ENCODE measurements around the gene SEMA3D.

SEMA3D gene

DNA sequence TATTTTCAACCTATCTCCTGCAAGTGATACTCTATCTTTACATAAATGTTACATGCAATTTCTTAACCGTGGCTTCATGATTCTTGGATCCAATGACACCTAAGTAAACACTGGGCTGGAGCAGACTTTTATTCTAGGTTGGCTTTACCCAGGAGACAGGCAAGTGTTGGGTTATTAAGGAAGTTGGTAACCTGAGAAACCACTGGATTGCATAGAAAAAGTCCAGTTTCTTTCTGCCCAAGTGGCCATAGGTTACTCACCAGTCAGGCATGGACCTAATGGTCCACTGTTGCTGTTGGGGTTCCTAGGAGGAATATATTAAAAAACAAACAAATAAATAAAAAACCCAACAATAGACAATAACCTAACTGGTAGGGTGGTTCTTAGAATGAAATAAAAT, 112.8 kb downstream of the SEMA3D start:
- DNase-seq, result no peak

DNA sequence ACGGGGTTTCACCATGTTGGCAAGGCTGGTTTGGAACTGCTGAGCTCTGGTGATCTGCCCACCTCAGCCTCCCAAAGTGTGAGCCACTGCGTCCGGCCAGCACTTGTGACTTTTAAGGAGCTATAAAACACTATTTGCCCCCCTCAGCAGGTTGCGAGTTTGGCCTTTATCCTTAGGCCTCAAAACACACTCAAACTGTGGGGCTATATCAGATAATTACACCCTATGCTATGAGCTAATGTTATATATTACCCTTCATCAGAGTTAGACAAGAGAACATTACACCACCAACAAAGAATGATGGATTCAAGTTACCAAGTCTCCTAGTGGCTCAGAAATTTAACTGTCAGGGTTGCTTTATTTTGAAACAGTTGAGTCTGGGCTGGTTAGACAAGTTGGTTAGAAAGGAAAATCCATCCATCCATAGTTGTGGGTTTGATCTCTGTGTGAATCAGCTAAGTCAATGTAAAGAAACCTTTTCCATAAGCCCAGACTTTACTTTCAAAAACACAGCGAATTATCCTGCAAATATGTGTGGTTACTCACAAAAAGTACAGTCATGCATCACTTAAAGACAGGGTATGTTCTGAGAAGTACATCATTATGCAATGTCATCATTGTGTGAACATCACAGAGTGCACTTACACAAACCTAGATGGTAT, 115.8 kb downstream of the SEMA3D start:
- peak; percentile 14 for DNase-seq

DNA sequence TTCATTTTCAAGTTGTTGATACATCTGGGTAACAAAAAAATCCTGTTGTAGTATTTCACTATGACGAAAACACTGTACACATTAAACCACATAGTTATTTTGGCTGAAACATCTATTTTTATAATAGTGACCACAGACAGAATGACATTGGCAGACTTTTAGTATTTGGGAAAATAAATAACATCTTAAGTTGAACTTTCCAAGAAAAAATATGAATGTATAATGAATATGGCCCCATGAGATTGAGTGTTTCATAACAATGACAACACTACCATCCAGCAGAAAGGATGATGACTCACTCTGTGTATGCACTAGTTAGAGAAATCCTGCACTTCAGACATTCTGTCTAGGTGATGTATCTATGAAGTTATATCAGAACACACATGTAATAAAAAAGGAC, 118.1 kb downstream of the SEMA3D start:
- no peak for DNase-seq

DNA sequence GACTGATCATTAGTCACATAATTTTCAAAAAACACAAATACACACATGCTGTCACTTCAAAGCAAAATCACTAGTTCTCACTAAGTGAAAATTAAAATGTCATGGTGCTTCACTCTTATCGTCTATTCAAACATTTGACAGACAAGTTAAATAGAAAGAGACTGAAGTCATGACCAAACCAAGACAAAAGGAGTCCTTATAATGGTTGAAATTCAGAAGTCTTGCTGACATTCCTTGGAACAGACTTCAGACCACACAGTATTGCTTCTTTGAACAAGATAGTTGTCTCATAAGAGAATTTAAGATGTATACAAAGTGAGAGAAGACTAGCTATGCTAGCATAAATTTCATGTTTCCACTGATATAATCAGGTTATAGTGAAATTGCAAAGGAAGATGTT, 119.5 kb downstream of the SEMA3D start:
- DNase-seq, result no peak

DNA sequence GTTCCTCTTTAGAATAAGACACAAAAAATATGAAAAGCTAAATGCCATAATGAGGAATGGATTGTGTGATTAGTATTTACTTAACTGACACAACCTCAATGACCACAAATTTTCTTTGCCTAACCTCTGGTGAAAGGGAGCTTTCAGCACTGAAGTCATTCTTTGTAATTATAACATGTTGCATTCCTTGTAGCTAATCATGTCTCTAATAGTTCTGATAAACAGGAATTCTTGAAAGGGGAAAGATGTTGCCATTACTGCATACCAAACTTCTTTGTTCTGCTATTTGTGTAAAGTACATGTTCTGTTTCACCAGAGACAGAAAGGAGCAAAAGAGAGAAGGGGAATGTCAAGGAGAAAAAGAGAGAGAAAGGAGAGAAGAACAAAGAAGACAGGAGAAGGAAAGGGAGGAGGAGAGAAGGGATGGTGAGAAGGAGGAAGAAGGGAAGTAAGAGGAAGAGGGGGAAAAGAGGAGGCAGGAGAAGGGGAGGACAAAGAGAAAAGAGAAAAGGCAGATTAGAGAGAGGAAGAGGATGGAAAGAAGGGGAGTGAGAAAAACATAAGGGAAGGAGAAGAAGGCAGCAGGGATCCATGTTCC, 120.9 kb downstream of the SEMA3D start:
- DNase-seq, result no peak

DNA sequence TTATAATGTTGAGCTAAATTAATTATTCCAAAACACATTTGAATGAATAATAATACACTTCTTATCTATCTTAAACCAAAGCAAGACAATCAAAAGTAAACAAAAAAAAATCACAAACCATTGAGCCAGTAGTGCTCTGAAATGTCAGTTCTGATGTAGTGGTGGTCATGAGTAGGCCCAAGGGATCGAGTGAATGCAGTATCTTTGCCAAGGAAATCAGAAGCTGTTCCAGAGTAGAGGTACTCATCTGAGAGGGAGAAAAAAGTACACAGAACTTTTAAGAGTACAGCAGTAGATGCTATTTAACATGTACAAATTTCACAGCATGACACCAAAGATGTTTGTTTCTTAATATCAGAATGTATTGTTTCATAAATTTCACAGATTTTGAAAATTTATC, 121.5 kb downstream of the SEMA3D start:
- no peak for DNase-seq

DNA sequence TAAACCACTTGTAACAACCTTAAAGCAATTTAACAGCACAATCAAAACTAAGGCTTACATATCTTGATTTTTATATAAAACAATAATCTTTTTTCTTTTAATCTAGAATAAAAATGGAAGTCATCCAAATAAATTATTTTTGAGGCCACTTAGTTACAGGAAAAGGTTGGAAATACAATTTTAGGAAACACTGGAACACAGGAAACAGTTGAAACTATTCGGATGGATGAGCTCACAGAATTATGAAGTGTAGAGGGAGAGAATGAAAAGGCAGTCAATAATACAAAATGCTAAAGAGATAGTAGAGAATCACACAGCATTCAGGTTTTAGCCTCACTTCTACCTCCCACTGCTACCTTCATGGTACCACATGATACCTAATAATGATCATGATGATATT, 124.2 kb downstream of the SEMA3D start:
- no peak for DNase-seq

DNA sequence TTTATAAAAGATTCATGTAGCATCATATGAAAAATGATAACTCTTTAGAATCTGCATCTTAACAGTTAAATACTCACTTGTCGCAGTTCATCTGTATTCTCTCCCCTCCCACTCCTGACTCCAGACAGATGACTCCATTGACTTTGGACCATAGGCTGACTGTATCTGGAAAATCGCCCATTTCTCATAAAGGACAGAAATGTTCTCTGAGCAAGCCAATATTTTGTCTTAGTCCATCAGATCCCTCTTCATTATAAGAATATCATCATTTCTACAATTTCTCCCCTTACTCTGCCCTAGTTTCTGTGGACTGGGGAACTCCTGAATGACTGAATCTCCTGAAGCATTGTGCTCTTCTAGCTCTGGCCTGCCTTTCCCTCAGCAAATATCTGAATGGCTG, 125.4 kb downstream of the SEMA3D start:
- no peak for DNase-seq

DNA sequence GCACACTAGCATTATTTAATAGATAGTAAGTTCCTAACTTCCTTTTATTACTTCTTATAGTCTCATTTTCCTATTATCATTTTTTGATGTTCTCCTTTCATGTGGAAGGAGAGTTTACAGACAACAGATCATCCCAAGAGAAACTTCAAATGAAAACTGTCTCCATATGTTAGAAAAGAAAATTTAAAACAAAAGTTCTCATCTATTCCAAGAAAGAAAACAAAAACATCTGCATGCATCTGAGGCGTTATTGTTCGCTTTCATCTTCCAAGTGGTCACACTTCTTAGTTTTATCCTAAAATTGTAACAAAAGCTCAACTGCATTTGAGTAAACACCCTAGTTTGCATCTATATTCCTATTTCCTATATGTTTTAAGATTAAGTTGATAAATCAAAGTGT, 126.2 kb downstream of the SEMA3D start:
- DNase-seq, result no peak

DNA sequence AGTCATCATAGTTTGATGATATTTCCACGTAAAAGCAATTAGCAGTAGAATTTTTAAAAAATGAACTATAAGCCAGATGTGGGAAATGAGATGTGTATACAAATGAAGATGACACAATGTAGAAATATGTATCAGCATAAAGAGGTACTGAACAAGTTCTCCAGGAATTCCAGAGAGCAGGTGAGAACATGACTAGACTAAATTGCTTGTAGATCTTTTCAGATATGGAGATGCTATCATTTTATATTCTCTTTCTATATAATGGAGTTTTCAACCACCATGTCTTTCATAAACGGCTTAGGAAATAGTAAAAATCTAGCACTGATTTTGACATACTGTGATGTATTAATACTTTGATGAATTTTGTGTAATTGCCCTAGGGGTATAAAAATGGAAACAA, 130.9 kb downstream of the SEMA3D start:
- no peak for DNase-seq

DNA sequence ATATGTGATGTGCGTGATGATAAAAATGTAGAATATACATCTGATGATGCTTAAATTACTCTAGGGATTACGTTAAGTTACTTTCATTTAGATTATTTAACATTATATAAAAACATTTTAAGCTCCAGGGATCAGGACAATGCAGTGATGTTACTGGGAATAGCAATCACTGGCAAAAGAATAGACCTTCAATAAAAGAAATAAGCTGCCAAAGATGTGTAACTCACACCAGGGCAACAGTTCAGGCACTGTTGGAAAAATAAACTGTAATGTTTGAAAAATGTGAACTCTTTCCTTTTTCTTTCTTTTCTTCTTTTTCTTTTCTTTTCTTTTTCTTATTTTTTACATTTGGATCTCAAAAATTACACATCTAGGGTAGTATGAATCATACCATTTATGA, 131.7 kb downstream of the SEMA3D start:
- DNase-seq, result no peak

DNA sequence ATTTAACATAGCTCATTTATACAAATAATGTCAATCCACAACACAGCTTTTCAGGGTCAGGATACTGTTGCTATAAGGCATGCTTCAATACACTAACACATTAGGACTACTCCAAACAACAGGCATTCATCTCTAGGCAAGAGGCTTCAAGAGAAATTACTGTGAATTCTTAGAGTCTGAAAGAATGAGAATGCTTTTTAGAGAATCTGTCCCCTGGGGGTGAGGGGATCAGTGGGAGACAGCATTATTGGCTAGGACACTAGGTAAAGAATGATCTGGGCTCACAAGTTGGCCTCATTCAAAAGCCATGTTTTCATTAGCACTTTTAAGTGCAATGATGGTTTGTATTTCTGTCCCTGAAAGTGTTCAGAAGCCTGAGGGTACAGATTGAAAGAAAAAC, 132.6 kb downstream of the SEMA3D start:
- DNase-seq, result no peak

DNA sequence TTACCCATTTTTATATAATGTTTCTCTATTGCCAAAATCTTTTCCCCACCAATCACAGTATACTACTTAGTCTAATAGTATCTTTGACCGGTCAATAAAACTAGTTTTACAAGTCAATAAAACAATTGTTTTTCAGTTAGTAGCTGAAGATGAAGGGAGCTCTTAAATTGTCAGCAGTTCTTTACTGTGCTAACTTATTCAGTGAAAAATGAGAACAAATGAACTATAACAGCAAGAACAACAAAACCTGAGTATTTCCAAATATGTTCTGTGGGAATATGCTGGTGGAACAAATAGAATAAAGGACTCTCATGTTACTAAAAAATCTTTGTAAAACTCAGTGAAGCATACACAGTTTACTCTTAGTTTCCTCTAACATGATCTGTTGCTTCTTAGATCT, 134.0 kb downstream of the SEMA3D start:
- no peak for DNase-seq

DNA sequence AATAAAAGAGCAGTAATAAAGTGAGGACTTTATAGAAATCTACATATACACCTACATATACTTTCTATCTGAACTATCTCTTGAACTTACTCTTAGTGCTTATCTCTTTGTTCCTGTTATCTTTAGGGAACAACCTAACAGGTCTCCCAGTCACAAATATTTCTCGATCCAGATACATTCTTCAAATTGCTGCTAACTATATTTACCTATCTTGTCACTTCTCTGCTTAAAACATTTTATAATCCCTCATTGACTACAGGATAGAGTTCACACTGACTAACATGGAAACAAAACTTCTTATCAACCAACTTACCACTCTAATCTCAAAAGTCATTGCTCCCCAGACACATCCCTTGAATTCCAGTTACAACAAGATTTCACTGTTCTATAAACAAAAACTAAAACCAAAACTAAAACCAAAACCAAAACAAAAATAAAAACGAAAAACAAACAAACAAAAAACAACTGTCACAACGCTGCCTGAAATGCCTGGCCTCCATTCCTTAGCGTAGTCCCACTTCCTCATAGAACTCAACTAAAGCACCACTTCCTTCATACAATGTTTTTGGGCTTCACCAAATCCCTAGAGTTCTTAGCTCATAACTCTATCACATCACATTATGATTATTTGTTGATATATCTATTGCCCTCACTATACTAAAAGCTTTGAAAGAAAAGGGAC, 134.7 kb downstream of the SEMA3D start:
- DNase-seq, result no peak

DNA sequence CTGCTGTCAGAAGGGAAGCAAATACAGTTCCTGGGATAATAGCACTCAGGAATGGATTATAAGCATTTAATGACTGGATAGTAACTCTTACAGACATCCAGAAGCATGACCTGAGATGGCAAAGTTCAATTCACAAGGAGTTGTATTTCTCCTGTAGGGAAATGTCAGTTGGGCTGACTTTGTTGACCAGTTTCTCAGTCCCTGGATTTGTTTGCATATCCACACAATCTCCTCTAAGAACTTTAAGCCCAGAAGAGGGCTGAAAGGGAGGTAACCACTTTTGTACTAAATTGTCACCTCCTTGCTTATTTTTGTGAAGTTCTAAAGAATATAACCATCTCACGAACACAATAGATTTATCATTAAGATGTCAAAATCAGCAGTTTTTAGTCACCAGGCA, 140.3 kb downstream of the SEMA3D start:
- no peak for DNase-seq

DNA sequence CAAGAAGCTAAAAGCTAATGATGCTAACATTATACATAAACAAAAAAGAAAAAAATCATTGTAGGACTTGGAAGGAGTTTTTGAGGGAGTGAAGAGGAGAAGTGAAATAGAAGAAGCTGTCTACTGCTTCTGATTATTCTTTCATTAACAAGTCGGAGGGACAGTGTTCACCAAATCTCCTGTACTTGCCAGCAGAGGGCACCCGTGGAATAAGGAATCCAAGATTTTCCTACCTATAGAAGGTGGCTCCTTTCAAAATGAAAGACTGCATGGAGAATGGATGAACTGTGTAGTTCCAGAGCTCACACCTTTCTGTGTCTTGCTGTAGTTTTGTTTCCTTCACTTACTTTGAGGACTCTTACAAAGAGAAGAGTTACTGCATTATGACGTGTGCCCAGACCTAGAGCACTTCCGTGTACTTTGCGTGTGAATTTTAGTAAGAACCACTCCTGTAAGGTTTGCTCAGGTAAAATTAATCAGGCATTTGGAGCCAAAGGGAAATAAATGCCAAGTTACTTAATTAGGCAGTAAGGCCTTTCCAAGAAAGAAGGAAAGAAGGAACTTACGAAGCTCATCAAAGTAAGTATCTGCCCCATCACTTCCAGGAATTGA, 145.1 kb downstream of the SEMA3D start:
- peak; percentile 60 for DNase-seq

DNA sequence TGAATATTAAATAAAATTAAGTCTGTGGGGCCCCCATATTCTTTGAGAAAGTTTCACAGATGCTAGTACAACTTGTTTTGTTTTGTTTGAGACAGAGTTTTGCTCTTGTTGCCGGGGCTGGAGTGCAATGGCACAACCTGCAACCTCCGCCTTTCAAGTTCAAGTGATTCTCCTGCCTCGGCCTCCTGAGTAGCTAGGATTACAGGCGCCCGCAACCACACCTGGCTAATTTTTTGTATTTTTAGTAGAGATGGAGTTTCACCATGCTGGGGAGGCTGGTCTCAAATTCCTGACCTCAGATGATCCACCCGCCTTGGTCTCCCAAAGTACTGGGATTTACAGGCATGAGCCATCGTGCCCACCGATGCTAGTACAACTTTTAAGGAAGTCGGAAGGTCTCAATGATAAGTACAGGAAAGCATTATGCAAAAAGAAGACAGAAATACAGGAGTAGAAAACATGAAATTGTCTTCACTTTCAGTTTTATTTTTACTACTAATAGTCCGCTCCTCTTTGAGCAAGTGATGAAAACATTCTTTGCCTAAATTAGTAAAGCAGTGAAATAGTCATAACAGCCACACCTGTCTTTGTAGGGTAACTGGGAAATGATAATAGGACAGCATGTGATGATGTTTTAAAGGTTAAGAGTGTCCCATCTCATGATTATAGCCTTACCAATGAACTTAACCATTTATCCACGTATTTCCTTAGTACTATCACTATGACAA, 147.5 kb downstream of the SEMA3D start:
- no peak for DNase-seq

DNA sequence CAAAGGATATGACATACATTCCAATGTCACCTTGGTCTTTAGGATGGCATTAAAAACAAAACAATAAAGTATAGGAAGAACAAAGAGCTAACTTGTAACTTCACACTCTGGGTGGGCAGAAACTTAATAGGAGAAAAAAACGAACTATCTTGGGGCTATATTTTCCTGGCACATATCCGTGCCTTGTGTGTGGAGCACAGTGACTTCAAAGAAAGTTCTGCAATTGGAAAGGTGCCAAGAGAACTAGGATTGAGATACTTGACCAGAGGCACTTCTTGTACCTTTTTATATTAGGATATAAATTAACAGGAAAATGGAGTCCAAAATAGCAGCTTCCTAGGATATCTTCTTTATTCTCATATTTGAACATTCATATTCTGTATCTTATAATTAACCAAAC, 148.4 kb downstream of the SEMA3D start:
- no peak for DNase-seq

DNA sequence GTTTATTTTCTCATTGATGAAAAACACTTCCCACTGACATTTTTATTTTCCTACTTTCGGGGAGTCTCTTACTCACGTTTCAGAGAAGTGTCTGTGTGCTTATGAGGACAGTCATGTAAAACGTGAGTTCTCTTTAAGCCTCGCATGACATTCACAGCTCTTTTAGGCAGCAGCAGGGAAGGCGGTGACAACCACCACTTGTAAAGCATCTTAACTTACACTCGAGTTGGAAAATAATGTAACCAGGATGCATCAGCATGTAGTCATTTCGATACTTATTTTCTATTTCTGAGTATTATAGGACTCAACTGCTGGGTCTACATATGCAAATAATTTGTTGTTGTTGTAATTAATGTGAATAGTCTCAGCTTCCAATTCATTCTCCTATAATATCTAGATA, 153.6 kb downstream of the SEMA3D start:
- no peak for DNase-seq

DNA sequence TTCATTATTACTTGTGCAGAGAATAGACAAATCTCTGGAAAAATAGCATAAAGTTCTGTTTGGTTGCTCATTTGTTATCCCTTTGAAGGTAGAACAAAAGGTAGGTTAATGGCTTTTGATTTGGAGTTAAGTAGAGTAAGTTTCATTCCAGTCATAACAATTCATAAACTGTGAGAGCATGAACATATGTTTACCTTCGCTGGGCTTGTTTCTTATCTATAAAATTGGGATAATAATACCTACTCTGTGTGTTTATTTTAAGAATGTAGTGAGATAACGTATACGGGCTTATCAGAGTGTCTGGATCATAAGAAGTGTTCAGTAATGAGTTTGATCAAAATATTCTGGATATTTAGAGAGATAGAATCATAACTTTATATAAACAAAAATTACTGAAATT, 155.4 kb downstream of the SEMA3D start:
- no peak for DNase-seq

DNA sequence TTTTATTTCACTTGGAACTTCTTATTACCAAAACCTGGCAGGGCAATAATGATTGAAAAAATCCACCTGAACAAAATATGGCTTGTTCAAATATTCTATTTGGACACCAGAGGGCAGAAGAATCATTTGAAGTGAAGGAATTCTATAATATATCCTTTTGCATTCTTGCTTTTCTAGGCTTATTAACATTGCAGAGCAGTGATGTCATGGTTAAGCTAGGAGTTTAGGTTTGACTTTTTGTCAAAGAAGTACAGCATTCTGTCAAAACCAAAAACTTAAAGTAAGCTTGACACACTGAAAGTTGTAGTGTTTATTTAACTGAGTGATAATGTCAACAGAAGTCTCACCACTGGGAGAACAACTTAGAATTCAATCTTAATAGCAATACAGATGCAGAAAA, 156.0 kb downstream of the SEMA3D start:
- peak; percentile 15 for DNase-seq

DNA sequence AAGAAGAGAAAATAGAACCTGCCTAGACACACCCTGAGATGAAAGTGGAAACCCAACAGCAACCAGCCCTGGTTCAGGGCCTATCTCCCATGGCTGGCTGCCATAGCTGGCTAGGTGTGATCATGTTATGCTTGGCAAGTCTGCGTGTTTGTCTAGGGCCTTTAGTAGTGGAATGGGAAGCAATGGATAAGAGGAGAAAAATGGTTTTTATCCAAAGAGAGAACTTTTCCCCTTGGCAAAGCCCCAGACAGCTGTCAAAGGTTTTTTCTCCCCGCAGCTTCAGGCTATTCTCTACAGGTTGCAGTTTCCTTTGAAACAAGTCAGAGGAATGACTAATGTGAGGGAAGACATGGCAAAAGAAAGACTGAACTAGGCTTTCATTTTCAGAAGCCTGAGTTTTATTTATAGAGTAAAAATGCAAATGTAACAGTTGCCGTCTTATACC, 161.5 kb downstream of the SEMA3D start:
- no peak for DNase-seq

DNA sequence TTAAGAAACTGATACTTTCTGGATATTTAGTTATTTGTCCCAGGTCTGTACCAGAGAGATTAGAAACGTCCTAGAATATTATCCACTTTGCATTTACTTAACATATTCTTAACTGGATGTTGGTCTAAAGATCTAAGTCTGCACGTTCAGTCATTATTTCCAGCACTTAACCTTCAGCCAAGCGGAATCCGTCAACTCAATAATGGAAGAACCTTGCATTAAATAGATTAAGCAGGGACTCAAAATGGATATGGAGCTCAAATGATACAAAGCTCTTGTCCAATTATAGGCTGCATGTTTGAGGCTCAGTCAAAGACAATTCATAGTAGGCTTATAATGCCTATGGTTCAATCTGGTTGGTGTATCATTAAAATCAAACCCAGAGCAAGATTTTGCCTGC, 162.9 kb downstream of the SEMA3D start:
- DNase-seq, result no peak
